ENCODE results near the gene PPP6R1.

PPP6R1 gene

GRCh38 chr19:55258828-55259539 is at the start of gene PPP6R1:
Gene PPP6R1, minus strand, starts transcription at chr19:55259017. Its CDS starts 11,914 bp downstream, at chr19:55247103.
- peak within 1 kb of the TSS; percentile 99 for H3K27ac ChIP-seq
- DNase-seq (ENCODE audit: low spot score), result peak; percentile 99
- CTCF ChIA-PET, result no interaction called here
- TF ChIP-seq CTCF (conservative IDR thresholded peaks at IDR 0.05; ENCODE audit: low read depth), result no peak
- POLR2A ChIA-PET (ENCODE audit: low non-redundant PET), result interaction anchor here (0.6 to 1.3 kb wide), 6 partner anchors 11 to 154 kb away, joined by 3 to 5 read pairs (median 3); partner anchors contain the start of gene HSPBP1

- TF ChIP-seq CTCF (conservative IDR thresholded peaks at IDR 0.05; ENCODE audit: low read depth), result no peak
- CTCF ChIA-PET, result no interaction called here
- no peak for DNase-seq (ENCODE audit: low spot score)
- POLR2A ChIA-PET (ENCODE audit: low non-redundant PET), result interaction anchor here (0.6 kb wide), 1 partner anchor 76 kb away, joined by 3 read pairs; no protein-coding TSS in a partner anchor
- no peak overlapping the region for H3K27ac ChIP-seq
Measured at GRCh38 chr19:55308281-55308680, 49.5 kb upstream of the PPP6R1 start.

GRCh38 chr19:55306712-55307111 is 47.9 kb upstream of the PPP6R1 start:
- ChIA-PET CTCF (no interaction called here), POLR2A (ENCODE audit: low non-redundant PET) (no interaction called here)
- no peak for TF ChIP-seq CTCF (conservative IDR thresholded peaks at IDR 0.05; ENCODE audit: low read depth)
- 0 out of 2 replicates have a peak overlapping the region, but pooled peaks have one; percentile 26 for H3K27ac ChIP-seq
- DNase-seq (ENCODE audit: low spot score), result no peak

- no peak for TF ChIP-seq CTCF (conservative IDR thresholded peaks at IDR 0.05; ENCODE audit: low read depth)
- no peak for DNase-seq (ENCODE audit: low spot score)
- POLR2A ChIA-PET (ENCODE audit: low non-redundant PET), result no interaction called here
- CTCF ChIA-PET, result no interaction called here
- H3K27ac ChIP-seq, result peak overlapping the region; percentile 26; the same call in 1 of the 2 replicates
Measured at GRCh38 chr19:55305983-55306562, 47.3 kb upstream of the PPP6R1 start.

GRCh38 chr19:55305491-55305890 is 46.7 kb upstream of the PPP6R1 start:
- CTCF ChIA-PET, result no interaction called here
- POLR2A ChIA-PET (ENCODE audit: low non-redundant PET), result no interaction called here
- TF ChIP-seq CTCF (conservative IDR thresholded peaks at IDR 0.05; ENCODE audit: low read depth), result no peak
- 0 out of 2 replicates have a peak overlapping the region, but pooled peaks have one; percentile 18 for H3K27ac ChIP-seq
- peak; percentile 48 for DNase-seq (ENCODE audit: low spot score)

GRCh38 chr19:55304980-55305379 is 46.2 kb upstream of the PPP6R1 start:
- ChIA-PET POLR2A (ENCODE audit: low non-redundant PET) (interaction anchor here (0.6 kb wide), 1 partner anchor 289 kb away, joined by 7 read pairs; no protein-coding TSS in a partner anchor), CTCF (no interaction called here)
- DNase-seq (ENCODE audit: low spot score), result no peak
- H3K27ac ChIP-seq, result 0 out of 2 replicates have a peak overlapping the region, but pooled peaks have one; percentile 18
- no peak for TF ChIP-seq CTCF (conservative IDR thresholded peaks at IDR 0.05; ENCODE audit: low read depth)
